ENCODE data around the gene USP6NL.

DNA sequence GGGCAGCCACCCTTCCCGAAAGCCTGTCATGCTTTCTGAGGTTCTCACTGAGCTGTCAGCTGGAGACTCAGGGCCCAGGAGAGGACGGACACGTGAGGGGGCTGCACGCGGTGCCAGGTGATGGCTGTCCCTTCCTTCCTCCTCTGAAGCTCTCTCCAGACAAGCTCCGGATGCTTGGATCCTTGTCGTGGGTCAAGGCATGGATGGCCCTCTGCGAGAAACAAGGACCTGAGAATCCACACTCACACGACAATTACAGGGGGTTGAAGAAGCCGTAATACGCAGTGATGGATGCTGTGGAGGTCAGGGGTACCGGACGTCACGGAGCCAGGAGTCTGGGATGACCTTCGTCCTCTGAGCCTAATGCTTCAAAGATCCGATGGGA lies 170.3 kb downstream of the USP6NL start:
- no peak for TF ChIP-seq EZH2 (conservative IDR thresholded peaks at IDR 0.05; ENCODE audit: low read depth, low read length)
- TF ChIP-seq MAFG (CRISPR knock-in tag; IDR thresholded peaks at IDR 0.05), result no peak
- TF ChIP-seq ZBTB4 (CRISPR knock-in tag; IDR thresholded peaks at IDR 0.05; ENCODE audit: borderline replicate concordance), result no peak
- TF ChIP-seq, protein P1, sequence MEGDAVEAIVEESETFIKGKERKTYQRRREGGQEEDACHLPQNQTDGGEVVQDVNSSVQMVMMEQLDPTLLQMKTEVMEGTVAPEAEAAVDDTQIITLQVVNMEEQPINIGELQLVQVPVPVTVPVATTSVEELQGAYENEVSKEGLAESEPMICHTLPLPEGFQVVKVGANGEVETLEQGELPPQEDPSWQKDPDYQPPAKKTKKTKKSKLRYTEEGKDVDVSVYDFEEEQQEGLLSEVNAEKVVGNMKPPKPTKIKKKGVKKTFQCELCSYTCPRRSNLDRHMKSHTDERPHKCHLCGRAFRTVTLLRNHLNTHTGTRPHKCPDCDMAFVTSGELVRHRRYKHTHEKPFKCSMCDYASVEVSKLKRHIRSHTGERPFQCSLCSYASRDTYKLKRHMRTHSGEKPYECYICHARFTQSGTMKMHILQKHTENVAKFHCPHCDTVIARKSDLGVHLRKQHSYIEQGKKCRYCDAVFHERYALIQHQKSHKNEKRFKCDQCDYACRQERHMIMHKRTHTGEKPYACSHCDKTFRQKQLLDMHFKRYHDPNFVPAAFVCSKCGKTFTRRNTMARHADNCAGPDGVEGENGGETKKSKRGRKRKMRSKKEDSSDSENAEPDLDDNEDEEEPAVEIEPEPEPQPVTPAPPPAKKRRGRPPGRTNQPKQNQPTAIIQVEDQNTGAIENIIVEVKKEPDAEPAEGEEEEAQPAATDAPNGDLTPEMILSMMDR (CRISPR knock-in tag; IDR thresholded peaks at IDR 0.05), result no peak
- no peak for TF ChIP-seq ZBTB1 (CRISPR knock-in tag; IDR thresholded peaks at IDR 0.05; ENCODE audit: borderline replicate concordance)
- TF ChIP-seq FUBP1 (CRISPR knock-in tag; IDR thresholded peaks at IDR 0.05; ENCODE audit: borderline replicate concordance), result no peak
- no peak for TF ChIP-seq FOSL2 (CRISPR knock-in tag; IDR thresholded peaks at IDR 0.05)
- no peak for TF ChIP-seq ZKSCAN5 (CRISPR knock-in tag; IDR thresholded peaks at IDR 0.05)
- TF ChIP-seq GATA4 (IDR thresholded peaks at IDR 0.05; ENCODE audit: borderline replicate concordance, low read depth), result no peak
- no peak for TF ChIP-seq HNRNPUL1 (IDR thresholded peaks at IDR 0.05; ENCODE audit: low read depth, low read length)

Measured in HepG2 (cell line).